Epidermal melanocyte (primary cell): ENCODE results near the gene PRELID3B.

ENCODE experiments used
- DNase-seq: peaks from one replicate; pipeline ENCODE4 v3.0.0; 2011; ENCODE audit warnings: low spot score; ENCODE audit not compliant: insufficient read length

PRELID3B gene

DNA sequence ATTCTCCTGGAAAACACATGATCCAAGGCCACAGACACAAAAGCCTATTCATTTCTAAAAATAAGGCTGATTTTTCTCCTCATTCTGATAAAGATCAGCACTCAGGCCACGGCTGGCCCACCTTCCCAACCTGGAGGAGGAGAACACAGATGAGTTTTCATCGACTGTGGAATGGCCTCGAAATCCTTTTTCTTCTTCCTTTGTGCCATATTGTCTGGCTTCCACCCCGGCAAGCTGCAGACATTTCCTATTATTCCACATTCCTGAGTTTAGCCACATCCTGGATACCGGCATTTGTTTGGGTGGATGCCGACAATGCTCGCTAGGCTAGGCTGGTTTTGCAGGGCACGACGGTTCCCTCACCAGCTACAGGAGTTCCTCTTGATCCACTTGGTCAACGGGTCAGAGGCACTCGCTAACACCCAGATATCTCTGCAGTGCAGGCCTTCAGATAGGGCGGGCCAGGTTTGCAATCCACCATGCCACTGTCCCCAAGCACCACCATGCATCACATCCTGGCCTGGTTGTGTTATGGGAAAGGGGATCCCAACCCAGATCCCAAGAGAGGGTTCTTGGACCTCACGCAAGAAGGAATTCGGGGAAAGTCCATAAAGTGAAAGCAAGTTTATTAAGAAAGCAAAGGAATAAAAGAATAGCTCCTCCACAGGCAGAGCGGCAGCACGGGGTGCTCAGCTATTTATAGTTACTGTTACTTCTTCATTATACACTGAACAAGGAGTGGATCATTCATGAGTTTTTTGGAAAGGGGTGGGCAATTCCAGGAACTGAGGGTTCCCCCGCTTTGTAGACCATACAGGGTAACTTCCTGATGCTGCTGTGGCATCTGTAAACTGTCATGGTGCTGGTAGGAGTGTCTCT, 31.4 kb downstream of the PRELID3B start:
- peak; percentile 84 for DNase-seq

DNA sequence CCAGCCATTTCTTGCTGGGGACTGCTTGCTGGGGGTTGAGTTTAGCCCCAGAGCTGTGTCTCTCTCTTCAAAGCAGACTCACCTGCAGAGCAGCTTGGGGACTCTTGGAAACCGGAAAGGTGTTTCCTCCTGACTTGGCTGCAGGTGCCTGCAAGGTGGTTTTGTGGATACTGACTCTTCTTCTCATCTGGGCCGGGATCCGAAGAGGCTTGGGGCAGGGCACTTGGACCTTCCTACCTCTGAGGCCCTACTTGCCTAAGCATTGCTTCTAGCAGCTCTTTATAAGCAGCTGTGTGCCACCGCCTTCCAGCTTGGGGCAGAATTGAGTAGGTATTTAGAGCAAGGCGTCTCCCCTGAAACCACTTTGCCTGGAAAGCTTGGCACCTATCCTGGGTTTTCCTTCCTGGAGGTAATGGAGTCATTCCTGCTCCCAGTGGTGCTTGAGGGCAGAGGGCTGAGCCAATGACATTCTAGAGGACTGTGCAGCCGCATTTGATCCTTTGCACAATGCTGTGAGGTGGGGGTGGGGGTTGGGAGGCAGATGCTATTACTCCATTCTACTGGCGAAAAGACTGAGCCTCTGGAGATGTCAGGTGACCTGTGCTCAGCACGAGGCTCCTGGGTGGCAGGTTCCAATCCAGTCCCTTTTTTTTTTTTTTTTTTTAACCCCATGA, 32.1 kb downstream of the PRELID3B start:
- no peak for DNase-seq

DNA sequence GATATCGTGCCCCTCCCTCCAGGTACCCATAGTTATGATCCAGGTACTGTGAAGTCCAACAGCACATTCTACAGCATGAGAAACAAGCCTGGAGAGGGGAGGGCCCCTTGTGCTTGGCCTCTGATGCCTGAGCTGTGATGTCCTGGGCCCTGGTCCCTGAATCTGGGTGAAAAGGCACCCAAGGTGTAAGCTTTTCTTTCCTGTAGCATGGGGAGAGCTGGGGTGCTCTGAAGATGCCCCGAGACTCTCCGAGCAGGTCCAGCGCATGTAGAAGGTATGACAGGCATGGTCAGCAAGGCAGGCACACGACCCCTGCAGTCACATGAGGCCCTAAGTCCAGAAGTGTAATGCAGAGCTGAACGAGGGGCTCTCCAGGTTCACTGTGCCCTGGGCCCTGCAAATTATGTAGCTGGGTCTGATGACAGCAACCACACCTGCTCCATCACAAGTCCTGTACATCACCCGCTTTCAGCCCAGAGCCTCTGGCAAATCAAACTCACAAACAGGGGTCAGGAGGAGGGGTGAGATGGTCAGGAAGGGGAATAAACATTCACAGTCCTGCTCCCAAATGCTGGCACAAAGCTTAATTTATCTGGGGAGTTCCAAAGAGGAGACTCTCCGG, 33.8 kb downstream of the PRELID3B start:
- DNase-seq = no peak

DNA sequence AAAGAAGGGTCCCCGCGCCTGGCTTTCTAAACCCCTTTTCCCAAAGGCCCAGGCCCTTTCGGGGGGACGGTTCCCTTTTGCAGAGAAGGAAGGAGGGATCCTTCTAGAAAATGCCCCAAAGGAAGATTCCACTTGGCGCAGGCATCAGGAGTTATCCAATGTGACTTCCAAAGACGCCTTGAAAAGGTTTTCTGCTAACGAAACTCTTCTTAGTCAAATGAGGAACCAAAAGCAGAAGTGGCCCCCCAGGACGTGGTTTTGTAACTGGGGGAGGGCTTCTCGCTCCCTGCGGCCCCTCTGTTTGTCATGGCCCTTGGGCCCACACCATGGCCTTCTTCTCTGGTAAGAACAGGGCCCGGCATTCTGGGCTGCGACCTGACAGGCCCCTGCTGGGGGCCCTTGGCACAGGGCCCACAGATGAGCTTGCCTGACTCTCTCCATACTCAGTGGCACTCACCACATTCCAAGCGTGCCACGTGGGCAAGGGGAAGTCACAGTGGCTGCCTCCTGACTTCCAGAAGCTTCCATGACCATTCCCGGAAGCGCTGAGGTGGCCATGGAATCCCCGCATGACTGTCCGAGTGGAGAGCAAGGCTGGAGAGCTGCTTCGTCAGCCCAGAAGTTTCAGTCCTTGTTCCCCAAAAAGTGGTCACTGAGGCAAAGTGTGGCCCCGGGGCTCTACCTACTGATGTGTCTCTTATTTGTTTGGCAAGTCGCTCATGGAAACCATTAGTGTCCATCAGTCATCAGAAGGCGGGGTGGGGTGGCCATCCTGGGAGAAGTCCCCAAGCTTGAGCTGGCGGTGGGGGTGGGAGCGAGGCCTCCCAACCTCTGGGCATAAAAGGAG, 34.7 kb downstream of the PRELID3B start:
- no peak for DNase-seq

DNA sequence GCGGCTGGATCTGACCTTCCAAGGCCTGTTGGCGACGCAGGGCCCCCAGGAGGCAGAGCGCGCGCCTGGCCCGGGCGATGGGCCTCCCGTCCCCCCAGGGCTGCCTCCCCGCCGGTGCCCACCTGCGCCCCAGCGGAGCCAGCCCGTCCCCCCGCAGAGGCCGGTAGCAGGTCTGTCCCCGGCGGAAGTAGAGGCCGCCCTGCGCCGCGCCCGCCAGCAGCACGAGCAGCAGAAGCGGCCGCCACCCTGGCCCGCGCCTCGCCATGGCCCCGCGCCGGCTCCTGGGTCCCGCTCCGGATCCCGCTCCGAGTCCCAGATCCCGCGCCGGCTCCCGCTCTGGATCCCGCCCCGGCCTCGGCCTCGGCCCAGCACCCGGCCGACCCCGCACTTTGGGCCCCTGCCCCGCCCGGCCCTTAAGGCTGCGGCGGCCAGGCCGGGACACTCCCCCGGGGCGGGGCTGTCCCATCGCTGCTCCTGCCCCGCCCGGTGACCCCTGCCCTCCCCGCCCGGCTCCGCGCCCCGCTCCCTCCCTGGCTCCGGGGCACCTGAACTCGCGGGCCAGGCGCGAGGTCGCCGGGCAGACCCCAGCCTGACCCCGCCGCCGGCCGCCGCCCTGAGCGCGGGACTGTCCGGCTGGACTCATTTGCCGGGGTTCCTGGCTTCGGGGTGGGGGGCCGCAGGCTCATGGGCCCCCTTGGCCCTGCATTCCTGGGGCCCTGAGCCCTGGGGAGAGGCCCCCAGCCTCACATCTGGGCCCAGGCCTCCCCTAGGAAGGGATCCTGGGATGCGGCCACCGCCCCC, 35.5 kb downstream of the PRELID3B start, which contains the start of gene CTSZ:
TSS of gene CTSZ (minus strand) at position 391 of the 801 bp plus-strand sequence. CDS start at position 265, 126 bp downstream.
- DNase-seq = peak; percentile 61

DNA sequence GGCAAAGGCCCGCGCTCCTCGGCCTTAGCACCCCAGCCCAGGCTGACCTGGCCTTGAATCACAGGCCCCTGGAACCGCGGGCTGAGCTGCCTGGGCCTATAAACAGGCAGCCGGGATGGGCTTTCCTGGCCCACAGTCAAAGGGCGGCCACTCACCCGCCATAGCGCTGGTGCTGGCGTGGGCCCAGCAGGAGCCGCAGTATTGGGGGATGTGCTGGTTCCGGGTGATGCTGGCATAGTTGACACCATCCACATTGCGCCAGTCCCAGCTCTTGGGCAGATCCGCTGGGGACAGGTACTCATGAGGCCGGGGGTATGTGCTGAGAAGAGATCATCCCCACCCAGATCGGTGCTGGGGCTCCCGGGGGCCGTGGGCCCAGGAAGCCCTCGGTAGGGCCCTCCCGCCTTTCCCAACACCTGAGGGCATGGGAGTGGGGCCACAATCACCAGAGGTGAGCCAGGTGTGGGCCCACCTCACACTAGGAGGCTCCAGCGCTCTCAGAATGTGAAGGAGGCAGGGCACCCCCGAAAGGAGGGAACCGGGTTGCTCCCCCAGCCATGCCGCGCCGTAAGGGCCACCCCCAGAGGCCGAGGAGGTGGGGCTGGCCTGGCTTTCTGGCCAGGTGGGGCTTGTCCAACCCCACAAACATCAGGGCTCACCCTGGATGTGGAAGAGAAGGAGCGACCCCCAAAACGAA, 36.3 kb downstream of the PRELID3B start:
- DNase-seq = no peak

DNA sequence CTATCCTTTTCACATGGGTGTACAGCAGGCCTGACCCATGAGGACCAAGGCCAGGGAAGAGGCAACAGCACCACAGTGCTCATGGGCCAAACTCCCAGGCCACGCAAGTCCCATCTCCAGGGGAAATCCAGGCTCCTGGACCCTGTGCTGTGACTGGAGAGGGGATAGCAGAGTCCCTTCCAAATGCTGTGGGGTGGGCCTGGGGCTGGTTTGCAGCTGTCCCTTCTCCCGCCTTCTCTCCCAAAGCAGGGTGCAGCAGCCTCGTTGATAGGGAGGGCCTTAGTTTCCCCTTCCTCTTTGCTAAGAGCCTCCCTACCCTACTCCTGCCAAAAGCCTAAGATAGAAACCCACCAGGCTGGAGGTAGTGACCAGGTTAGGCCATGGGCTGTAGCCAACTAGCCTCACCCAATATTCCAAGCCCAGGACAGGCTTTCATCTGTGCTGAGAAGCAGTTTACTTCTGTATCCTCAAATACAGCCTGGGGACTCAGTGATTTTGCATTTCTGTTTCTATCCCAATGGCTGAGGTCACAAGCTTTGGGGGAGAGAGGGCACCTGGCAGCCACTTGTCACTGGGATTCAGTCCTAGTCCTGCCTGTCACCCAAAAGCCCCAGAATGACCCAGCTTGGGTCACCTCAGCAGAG, 36.9 kb downstream of the PRELID3B start:
- DNase-seq = no peak

DNA sequence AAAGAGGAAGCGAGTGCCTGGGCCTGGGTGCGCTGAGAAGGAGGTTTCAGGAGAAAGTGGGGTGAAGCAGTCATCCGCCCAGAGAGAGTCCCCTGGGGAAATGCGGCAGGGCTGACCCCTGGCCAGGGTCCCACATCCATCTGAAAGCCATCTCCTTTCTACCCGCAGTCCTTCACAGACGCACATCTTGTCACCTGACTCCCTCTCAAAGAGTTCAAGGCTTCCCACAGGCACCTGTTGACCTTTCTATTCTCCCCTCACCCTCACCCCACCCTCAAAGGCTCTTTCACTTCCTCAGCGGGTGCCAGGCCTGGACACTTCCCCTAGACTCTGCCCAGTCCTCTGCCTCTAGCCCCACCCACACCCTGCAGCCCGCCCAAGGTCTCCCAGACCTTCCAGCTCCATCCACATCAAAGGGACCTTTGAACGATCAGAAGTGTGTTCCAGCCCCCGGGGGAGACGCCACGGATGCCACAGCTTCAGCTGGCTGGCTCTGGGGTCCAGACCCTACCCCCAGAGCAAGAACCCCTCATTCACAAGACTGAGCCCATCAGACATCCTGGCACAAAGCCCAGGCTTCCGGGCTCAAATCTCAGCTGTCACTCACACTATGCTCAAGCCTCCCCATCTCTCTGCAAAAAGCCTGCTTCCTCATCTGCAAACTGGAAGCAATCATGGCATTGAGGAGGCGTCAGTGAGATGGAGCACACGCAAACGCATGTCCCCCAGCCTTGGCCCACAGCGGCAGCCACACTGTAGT, 37.6 kb downstream of the PRELID3B start:
- peak; percentile 61 for DNase-seq

DNA sequence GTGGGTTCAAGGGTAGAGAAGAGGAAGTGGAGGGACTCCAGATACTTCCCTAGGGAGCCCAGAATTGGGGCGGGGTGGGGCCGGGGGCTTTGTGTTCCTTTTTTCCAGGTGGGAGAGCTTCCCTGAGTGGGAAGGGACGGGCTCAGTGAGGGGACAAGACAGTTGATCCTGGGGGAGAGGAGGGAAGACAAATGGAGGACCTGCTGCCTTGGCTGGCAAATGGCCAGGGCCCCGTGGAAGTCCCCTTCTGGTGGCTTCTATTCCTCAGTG, 38.2 kb downstream of the PRELID3B start:
- DNase-seq = no peak

DNA sequence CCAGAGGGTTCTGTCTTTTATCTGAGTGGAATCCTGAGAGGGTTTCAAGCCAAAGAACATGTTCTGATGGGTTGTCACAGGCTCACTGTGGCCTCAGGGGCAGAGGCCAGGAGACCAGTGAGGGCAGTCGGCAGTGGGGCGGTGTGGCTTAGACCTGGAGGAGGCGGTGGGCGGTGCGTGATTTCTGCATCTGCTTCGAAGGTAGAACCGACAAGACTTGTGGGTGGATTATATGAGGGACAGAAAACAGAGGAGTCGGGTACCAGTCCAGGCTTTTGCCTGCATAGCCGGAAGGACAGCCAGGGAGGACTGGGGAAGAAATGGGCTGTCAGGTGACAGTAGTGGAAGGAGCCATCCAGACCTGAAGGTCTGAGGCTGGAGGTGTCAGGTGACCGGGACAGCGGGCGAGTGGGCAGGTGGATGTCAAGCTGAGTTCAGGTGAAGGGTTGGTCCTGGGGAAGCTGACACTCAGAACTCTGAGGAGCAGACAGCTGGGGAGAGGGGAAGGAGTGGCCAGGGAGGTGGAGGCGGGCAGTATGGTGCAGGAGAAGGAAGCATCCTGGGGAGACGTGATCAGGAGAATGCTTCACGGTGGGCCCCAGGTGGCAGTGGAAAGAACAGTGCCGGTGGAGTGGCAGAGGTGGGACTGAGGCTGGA, 38.6 kb downstream of the PRELID3B start:
- DNase-seq = no peak

DNA sequence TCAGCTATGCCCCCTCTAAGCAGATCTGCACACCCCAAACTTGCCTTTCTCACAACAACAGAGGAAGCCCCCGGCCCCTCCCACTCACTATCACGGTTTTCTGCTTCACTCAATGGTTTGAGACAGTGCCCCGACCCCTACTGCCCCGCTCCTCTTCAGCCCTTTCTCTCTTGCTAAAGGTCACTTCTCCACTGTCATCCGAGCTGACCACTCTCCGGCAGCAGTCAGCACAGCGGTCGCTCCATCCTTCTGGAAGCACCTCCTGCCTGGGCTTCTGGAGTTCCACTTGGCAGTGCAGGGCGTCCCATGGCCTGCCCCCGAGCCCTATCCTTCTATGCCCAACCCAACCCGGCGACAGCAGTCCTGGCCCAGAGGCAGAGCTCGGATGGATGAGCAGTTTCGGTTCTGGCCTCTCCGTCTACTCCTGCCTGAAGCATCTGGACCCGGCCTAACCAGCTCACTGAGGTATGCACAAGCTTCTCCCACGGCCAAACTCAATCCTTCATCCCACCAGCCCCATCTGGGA, 39.6 kb downstream of the PRELID3B start:
- DNase-seq = no peak

DNA sequence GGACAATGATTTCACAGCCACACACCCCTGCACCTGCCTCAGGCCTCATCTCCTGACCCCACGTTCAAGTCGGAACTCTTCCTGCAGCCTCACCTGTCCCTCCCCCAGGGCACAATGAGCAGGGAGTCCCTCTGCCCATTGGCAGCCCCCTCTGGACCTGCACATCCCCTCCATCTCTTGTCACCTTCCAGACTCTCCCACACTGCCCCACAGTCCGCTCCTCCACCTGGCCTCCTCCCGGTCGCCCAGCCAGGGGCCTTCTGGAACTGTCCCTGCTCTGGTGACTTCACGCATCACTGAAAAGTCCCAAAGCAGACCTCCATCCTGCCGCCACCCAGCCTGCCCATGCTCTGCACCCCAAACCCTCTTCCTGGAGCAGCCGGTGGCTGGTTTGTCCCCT, 40.2 kb downstream of the PRELID3B start:
- no peak for DNase-seq

DNA sequence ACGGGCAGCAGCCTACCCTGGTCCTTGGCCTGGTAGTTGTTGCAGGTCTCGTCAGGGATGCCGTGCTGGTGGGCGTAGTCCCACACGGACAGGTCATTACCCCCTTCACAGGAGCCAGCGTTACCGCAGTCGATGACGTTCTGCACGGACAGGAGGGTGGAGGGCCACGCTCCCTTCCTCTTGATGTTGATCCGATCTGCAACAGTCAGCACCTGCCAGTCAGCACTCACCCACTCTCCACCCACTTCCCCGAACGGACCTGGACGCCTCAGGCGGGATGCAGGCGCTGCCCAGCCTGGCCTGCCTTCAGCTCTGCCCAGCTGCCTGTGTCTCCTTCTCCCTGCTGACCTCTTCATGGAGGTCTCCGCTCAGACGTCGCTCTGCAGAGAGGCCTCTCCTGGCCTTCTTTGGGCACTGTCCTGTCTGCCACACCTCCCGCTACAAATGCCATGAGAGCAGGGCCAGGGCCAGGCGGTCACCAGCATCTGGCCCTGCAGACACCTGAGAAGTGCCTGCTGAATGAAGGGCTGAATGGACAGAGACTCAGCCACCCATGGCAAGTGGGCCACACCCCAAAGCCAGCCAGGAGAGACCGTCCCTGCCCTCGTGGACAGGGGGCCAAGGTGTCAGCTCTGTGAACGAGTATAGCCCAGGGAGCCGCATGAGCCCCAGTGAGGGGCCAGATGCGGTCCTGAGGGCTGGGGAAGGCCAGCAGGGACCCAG, 41.0 kb downstream of the PRELID3B start:
- no peak for DNase-seq

DNA sequence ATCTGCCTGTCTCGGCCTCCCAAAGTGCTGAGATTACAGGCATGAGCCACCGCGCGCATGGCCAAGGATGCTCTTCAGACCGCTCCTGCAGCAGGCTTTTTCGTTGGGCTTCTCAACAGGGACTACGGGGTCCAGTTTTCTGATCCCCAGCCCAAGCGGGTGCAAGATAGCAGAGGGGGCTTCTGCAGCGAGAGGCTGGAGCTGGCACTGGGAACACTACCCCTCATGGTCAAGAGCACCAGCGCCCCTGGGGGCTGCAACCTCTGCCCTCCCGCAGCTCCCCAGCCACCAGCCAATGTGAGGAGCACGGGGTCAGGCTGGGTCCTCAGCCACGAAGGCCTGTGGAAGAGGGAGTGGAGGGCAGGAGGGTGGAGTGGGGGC, 41.5 kb downstream of the PRELID3B start:
- no peak for DNase-seq

DNA sequence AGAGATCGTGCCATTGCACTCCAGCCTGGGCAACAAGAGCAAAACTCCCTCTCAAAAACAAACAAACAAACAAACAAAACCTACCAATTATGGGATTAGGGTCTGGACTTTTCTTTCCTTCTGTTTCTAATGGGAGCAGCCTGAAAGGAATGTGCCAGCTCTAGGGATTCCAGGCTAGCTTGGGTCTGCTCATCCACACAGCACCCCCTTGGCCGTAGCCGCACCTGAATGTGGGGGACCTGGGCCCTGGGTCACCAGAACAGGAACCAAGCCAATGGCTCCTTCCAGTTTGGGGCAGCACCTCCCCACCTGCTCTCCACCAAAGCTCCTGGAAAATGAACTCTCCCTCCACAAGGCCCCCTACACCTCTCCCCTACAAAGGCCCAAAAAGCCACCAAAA, 42.3 kb downstream of the PRELID3B start:
- DNase-seq = no peak

DNA sequence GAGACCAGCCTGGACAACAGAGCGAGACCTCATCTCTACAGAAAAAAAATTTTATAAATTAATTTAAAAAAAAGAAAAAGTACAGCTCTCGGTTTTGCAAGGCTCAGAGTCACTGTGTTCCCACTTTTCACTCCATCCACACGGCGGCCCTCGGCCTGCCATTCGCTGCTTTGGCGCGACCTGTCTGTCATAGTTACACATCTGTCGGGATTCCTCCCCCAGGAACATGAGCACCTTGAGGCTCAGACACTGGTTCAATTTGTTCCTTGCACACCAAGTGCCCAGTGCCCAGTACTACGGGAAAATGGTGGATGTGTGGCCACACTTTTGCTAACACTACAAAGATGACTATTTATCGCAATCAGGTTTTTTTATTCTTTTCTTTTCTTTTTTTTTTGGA, 43.9 kb downstream of the PRELID3B start:
- DNase-seq = no peak

DNA sequence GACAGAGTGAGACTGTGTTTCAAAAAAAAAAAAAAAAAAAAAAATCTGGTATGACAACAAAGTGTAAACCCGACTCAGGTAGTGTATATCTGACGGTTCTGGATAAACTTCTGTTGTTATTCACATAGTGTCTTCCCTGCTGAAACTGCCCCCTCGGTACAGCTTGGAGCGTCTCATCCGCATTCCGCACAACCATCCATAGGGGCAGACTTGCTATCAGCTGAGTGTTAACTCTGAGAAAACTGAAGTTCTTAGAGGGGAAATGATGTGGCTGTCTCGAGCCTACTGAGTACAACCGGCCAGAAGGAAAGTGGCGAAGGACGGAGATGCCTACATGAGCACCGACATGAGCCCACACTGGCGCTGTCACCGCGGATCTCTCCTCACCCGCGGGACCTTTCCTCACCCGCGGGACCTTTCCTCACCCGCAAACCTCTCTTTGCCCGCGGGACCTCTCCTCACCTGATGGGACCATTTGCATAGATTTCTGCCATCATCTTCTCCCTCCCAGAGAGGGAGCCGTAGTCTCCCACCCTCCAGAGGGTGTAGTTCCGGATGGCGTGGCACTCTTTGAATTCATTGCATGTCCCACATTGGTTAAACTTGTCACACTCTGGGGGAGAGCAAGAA, 45.3 kb downstream of the PRELID3B start:
- DNase-seq = no peak
